Smooth muscle cell (in vitro differentiated cells): ENCODE data around the gene IL23A. TPM values are rescaled to one million over a fixed set of nuclear protein-coding genes. Genes with fewer than 3 reads are reported as not detected.
"Not testable (repeated sequence)": the region's sequence is repeated elsewhere in the genome, so short reads cannot be mapped to it uniquely, and the experiment has no call there.

Source experiments
- DNase-seq: peaks from one replicate; lab custom pipeline; 2025; ENCODE audit not compliant: unreplicated experiment; lab: John Stamatoyannopoulos, UW
- H2AFZ ChIP-seq: fragments of 200-600 bp; sonication (generic); 2 replicates; pipeline ENCODE4 v1.6.0; 2016; ENCODE audit warnings: antibody characterized with exemption, low read depth, mild to moderate bottlenecking
- H3F3A ChIP-seq: fragments of 200-600 bp; sonication (generic); 2 replicates; pipeline ENCODE4 v1.6.0; 2017; ENCODE audit warnings: antibody characterized with exemption, low read depth
- H3K27ac ChIP-seq: fragments of 200-600 bp; sonication (generic); 2 replicates; pipeline ENCODE4 v1.5.1; 2016; ENCODE audit warnings: low read depth, mild to moderate bottlenecking
- H3K27me3 ChIP-seq: fragments of 200-600 bp; sonication (generic); 2 replicates; pipeline ENCODE4 v1.6.1; 2016; ENCODE audit warnings: low read depth, mild to moderate bottlenecking
- H3K36me3 ChIP-seq: fragments of 200-600 bp; sonication (generic); 2 replicates; pipeline ENCODE4 v1.5.1; 2016; ENCODE audit warnings: low read depth
- H3K4me1 ChIP-seq: fragments of 200-600 bp; sonication (generic); 2 replicates; pipeline ENCODE4 v1.5.1; 2016; ENCODE audit warnings: low read depth
- H3K4me2 ChIP-seq: fragments of 200-600 bp; sonication (generic); 2 replicates; pipeline ENCODE4 v1.6.0; 2016; ENCODE audit warnings: mild to moderate bottlenecking
- H3K4me3 ChIP-seq: fragments of 200-600 bp; sonication (generic); 2 replicates; pipeline ENCODE4 v1.5.1; 2016; ENCODE audit warnings: mild to moderate bottlenecking
- H3K79me2 ChIP-seq: fragments of 200-600 bp; sonication (generic); 2 replicates; pipeline ENCODE4 v1.6.0; 2016; ENCODE audit warnings: low read depth, mild to moderate bottlenecking
- H3K9ac ChIP-seq: fragments of 200-600 bp; sonication (generic); 2 replicates; pipeline ENCODE4 v1.6.0; 2016; ENCODE audit warnings: low read depth
- H3K9me3 ChIP-seq: fragments of 200-600 bp; sonication (generic); replicated peaks from 2 replicates; pipeline ENCODE4 v1.5.1; 2016; ENCODE audit warnings: low read depth
- H4K20me1 ChIP-seq: fragments of 200-600 bp; sonication (generic); 2 replicates; pipeline ENCODE4 v1.6.0; 2016; ENCODE audit warnings: low read depth
- WGBS: methylation state at CpG from one replicate; pipeline ENCODE4 v1.1.7; 2016; ENCODE audit warnings: low lambda C conversion rate; 5-methylcytosine and 5-hydroxymethylcytosine counted together
- polyA plus RNA-seq: library from polyadenylated mRNA; unstranded; fragments of >200 nt; fragmentation: Nextera tagmentation; extraction: Ambion mirVana; gene quantifications from 2 replicates; pipeline ENCODE4 v1.2.1, GENCODE V29; 2016
- total RNA-seq: library from RNA; depleted of rRNA; stranded (reverse); fragments of >200 nt; gene quantifications from 2 replicates; pipeline ENCODE4 v1.2.3, GENCODE V29; 2014
- TF ChIP-seq, protein P1 (sequence below): fragments of 200-600 bp; sonication (generic); IDR thresholded peaks from 2 replicates; pipeline ENCODE4 v1.5.1; 2017; ENCODE audit warnings: borderline replicate concordance, mild to moderate bottlenecking, antibody characterized with exemption; ENCODE audit not compliant: insufficient read depth, poor library complexity, severe bottlenecking

The IL23A gene
- total and polyA plus RNA-seq, 2 experiments from 2014 or later, result 0.35 to 0.54 TPM

DNA sequence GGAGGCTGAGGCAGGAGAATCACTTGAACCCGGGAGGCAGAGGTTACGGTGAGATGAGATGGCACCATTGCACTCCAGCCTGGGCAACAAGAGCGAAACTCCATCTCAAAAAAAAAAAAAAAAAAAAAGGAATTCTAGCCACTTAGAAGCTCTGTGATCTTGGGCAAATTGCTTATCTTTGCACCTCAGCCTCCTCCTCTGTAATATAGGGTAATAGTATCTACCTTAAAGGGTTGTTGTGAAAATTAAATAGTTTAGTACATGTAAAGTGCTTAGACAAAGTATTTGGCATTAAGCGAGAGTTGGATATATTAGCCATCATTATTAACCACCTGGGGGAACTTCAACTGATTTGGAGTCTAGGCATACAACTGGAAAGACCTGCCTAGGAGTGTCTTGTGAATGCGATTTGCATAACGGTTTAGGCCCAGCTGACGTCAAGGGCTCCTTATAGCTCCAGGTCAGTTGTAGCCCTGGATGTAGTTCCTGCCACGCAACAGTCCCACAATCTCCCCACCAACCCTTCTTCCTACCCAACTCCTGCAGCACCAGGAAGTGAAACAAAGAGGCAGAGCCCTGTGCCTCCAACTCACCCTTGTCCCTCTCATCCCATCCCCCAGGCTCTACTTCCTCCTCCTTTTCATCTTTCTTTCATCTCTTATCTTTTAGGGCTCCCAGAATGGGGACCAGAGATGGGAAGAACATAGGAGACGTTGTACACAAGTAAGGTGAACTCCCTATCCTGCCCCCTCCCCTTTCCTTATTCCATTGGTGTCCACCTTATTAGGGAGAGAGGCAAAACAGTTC is 2.1 kb upstream of the IL23A start:
- H4K20me1 ChIP-seq, result no peaks in the 10 kb centered on the region
- H3K27me3 ChIP-seq, result no peaks in the 10 kb centered on the region
- H3K9ac ChIP-seq, result no peak overlapping the region
- H3K4me1 ChIP-seq, result peaks cover 7% of the 10 kb centered on the region
- H3K4me2 ChIP-seq, result no peak overlapping the region
- no peaks in the 10 kb centered on the region for H3K36me3 ChIP-seq
- 83% methylated on average over 9 of the region's 9 CpGs for WGBS
- H3K79me2 ChIP-seq, result no peaks in the 10 kb centered on the region
- no peaks in the 10 kb centered on the region for H3K9me3 ChIP-seq
- no peaks in the 10 kb centered on the region for H3F3A ChIP-seq
- H2AFZ ChIP-seq, result no peak overlapping the region
- H3K4me3 ChIP-seq, result no peak overlapping the region
- TF ChIP-seq, protein P1, sequence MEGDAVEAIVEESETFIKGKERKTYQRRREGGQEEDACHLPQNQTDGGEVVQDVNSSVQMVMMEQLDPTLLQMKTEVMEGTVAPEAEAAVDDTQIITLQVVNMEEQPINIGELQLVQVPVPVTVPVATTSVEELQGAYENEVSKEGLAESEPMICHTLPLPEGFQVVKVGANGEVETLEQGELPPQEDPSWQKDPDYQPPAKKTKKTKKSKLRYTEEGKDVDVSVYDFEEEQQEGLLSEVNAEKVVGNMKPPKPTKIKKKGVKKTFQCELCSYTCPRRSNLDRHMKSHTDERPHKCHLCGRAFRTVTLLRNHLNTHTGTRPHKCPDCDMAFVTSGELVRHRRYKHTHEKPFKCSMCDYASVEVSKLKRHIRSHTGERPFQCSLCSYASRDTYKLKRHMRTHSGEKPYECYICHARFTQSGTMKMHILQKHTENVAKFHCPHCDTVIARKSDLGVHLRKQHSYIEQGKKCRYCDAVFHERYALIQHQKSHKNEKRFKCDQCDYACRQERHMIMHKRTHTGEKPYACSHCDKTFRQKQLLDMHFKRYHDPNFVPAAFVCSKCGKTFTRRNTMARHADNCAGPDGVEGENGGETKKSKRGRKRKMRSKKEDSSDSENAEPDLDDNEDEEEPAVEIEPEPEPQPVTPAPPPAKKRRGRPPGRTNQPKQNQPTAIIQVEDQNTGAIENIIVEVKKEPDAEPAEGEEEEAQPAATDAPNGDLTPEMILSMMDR, result no peak
- no peak overlapping the region for H3K27ac ChIP-seq
- no peak for DNase-seq

GRCh38 chr12:56337753-56338251 is 882 bp upstream of the IL23A start:
- Histone ChIP-seq H3K27me3 (no peaks in the 10 kb centered on the region), H3K4me2 (no peak overlapping the region), H3K4me1 (peaks cover 7% of the 10 kb centered on the region), H2AFZ (no peak overlapping the region), H3K9ac (no peak overlapping the region), H3K79me2 (no peaks in the 10 kb centered on the region), H3K4me3 (no peak overlapping the region), H3K9me3 (no peaks in the 10 kb centered on the region), H3K36me3 (no peaks in the 10 kb centered on the region), H3K27ac (no peak overlapping the region), H4K20me1 (no peaks in the 10 kb centered on the region), H3F3A (no peaks in the 10 kb centered on the region)
- DNase-seq, result no peak
- WGBS, result 92% methylated on average over 8 of the region's 8 CpGs
- TF ChIP-seq, protein P1, result no peak

GRCh38 chr12:56339158-56339422 is 406 bp downstream of the IL23A start:
- no peak for DNase-seq
- peaks cover 7% of the 10 kb centered on the region for H3K4me1 ChIP-seq
- WGBS, result 100% methylated on average over 1 of the region's 1 CpG
- no peak overlapping the region for H3K4me2 ChIP-seq
- no peaks in the 10 kb centered on the region for H3K36me3 ChIP-seq
- H2AFZ ChIP-seq, result no peak overlapping the region
- no peak overlapping the region for H3K4me3 ChIP-seq
- H3K9me3 ChIP-seq, result no peaks in the 10 kb centered on the region
- TF ChIP-seq, protein P1, result no peak
- peak overlapping the region; percentile 71 for H3K27ac ChIP-seq
- H3F3A ChIP-seq, result no peaks in the 10 kb centered on the region
- no peak overlapping the region for H3K9ac ChIP-seq
- no peaks in the 10 kb centered on the region for H4K20me1 ChIP-seq
- no peaks in the 10 kb centered on the region for H3K27me3 ChIP-seq
- no peaks in the 10 kb centered on the region for H3K79me2 ChIP-seq

GRCh38 chr12:56341616-56342015 is 2.9 kb downstream of the IL23A start:
- Histone ChIP-seq H2AFZ (no peak overlapping the region), H3F3A (no peaks in the 10 kb centered on the region), H3K4me1 (peaks cover 7% of the 10 kb centered on the region), H3K9ac (no peak overlapping the region), H3K36me3 (no peaks in the 10 kb centered on the region), H3K27me3 (no peaks in the 10 kb centered on the region), H3K4me2 (no peak overlapping the region), H4K20me1 (no peaks in the 10 kb centered on the region), H3K9me3 (no peaks in the 10 kb centered on the region), H3K27ac (no peak overlapping the region), H3K79me2 (no peaks in the 10 kb centered on the region), H3K4me3 (no peak overlapping the region)
- WGBS, result 88% methylated on average over 1 of the region's 1 CpG
- DNase-seq, result no peak
- TF ChIP-seq, protein P1, result no peak

- not testable (repeated sequence) for H3K36me3 ChIP-seq, H2AFZ ChIP-seq, H3K27me3 ChIP-seq, H3K4me3 ChIP-seq, DNase-seq, H4K20me1 ChIP-seq, H3K9ac ChIP-seq, H3F3A ChIP-seq, H3K4me1 ChIP-seq, H3K27ac ChIP-seq, H3K9me3 ChIP-seq, H3K79me2 ChIP-seq, H3K4me2 ChIP-seq
- 97% methylated on average over 2 of the region's 2 CpGs for WGBS
Observed at GRCh38 chr12:56342290-56342689, 3.6 kb downstream of the IL23A start.
